Activated CD4-positive, CD25-positive, alpha-beta regulatory T cell treated with anti-CD3 and anti-CD28 coated beads, Interleukin-2, amount 50 U/mL, for 16 hours (primary cell): ENCODE results near the gene TRIM49D2.
"Not testable (repeated sequence)": the region's sequence is repeated elsewhere in the genome, so short reads cannot be mapped to it uniquely, and the experiment has no call there.

ENCODE experiments used
- DNase-seq: peaks from one replicate; pipeline ENCODE4 v3.0.0-alpha.2; 2020; ENCODE audit warnings: low read depth, low spot score

The TRIM49D2 gene, protein sequence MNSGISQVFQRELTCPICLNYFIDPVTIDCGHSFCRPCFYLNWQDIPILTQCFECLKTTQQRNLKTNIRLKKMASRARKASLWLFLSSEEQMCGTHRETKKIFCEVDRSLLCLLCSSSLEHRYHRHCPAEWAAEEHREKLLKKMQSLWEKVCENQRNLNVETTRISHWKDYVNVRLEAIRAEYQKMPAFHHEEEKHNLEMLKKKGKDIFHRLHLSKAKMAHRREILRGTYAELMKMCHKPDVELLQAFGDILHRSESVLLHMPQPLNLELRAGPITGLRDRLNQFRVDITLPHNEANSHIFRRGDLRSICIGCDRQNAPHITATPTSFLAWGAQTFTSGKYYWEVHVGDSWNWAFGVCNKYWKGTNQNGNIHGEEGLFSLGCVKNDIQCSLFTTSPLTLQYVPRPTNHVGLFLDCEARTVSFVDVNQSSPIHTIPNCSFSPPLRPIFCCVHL

DNA sequence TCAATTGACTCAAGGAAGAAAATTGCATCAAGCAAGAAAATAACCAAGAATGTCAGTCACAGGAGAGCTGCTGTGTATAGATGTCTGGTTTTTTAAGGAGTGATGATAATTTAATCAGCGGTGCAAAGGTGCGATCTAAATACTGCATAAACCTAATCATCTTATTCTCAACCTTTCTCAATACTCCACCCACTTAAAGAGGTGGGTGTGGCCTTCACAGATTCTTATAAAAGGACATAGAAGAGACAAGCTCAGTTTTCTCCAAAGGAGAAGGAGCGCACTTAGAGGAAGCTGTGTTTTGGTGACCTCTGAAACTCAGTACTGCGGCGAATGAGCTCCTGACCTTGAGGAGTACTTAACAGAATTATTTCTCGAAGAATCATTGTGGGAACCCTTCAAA is at the start of gene TRIM49D2:
Gene TRIM49D2, plus strand, starts transcription at position 301 of the 400 bp plus-strand sequence. CDS start 2,698 bp downstream, outside the sequence.
- DNase-seq: not testable (repeated sequence)

DNA sequence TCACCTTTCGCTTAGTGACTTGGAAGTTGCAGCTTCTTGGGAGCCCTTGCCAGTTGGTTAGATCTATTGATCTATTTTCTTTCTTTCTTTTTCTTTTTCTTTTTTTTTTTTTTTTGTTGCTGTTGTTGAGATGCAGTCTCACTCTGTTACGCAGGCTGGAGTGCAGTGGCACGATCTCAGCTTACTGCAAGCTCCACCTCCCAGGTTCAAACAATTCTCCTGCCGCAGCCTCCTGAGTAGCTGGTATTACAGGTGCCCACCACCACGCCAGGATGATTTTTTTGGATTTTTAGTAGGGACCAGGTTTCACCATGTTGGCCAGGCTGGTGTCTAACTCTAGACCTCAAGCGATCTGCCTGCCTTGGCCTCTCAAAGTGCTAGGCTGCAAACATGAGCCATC is 46.4 kb upstream of the TRIM49D2 start:
- not testable (repeated sequence) for DNase-seq

DNA sequence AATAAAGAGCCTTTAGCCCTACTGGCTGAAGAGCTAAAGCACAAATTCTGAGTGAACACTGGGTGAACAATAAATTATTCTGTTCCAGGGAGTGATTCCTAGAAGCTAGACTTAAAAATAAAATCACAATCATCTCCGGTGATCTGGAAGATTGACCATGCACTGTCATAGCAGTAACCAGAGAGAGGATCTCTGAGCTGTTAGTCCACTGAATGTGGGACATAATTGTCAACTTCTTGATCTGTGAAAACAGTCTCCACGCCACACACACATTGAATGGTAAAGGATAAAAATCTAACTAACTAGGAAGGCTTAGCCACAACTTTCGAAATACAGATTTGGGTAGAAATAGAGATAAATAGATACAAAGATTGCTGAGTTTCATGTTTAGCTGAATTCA is 30.6 kb upstream of the TRIM49D2 start:
- DNase-seq: not testable (repeated sequence)

DNA sequence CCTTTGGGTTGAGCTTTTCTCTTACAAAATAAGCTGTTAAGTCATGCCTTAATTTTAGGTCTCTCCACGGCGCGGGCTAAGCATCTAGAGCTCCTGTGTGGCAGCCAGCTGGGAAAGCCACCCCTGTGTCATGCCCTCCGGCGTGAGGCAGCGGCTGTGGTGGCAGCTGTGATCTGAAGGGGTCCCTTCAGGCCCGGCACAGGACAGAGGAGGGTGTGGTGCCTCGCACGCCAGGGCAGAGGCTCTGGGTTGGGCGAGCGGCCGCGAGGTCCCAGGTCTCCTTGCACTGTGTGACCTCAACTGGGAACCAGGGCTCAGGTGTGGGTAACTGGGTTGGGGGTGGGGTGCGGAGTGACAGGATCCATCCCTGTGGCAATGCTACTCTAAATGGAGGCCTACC is 23.1 kb upstream of the TRIM49D2 start:
- DNase-seq: not testable (repeated sequence)

DNA sequence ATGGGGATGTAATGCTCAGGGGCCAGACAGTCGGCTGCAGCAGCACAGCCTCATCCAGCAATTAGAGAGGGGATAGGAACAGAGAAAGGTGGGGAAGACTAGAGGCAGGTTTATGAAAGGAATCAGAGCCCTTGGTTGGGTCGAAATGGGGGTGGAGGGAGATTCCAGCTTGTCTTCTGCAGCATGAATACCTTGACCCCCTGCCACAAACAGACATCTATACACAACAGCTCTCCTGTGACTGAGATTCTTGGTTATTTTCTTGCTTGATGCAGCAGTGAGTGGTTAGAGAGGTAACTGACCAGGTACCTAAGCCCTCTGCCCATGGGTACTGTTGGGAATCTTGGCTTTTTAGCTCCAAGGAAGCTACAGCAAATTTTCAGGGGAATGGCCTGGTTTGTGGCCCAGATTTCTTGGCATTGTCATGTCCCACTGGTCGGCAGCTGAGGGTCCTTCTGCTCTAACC is 1.6 kb upstream of the TRIM49D2 start, which contains the start of gene TRIM49D1:
Gene TRIM49D1, minus strand, starts transcription at position 51 of the 466 bp plus-strand sequence. CDS start 4,535 bp downstream, outside the sequence.
- no peak for DNase-seq

DNA sequence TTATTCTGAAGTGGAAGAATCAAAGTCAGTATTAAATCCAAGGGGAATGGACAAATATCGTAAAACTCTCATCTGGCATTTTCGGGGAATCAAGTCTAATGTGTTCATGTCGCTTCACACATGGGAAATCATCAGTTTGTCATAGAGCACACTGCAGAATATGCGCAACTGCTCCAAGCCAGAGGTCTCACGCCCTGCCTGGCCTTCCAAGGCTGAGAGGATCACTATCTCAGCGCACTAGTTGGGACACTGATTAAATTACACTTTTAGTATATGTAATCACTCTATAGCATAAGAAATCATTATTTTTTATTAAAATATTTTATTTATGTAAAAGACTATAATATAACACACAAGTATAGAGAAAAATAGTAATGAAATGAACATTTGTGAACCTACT is 37.0 kb downstream of the TRIM49D2 start:
- DNase-seq: not testable (repeated sequence)

DNA sequence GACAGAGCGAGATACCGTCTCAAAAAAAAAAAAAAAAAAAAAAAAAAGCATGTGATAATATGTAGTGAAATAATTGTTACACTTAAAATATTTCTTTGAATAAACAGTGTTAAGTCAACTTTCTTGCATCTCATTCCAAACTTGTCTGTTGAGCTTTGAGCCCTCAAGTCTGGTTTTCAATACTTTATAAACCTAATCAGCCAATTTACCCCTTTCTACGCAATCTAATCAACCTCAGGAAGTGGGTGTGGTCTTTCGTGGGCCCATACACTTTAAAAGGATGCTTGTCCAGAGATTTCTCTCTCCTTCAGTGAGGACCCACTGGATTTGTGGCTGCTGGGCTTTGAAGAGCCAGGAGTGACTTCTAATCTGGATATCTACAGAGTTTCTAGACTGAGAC is 41.9 kb downstream of the TRIM49D2 start, which contains the start of gene TRIM64:
Gene TRIM64, plus strand, starts transcription at position 301 of the 400 bp plus-strand sequence. CDS start 2,467 bp downstream, outside the sequence.
- not testable (repeated sequence) for DNase-seq
